MM.1S (cell line): Measurements from ENCODE around the gene TENM4.

Experiments used
- CTCF ChIP-seq: fragments of 300-600 bp; sonication (generic); IDR thresholded peaks from 2 replicates; pipeline ENCODE4 v1.5.1; 2016; ENCODE audit warnings: antibody characterized with exemption, low read length, mixed read lengths
- EZH2 ChIP-seq: fragments of 300-600 bp; sonication (generic); optimal IDR thresholded peaks from 2 replicates; pipeline ENCODE3; 2017; ENCODE audit warnings: low read depth, mild to moderate bottlenecking, antibody characterized with exemption, low read length, mixed read lengths

- TF ChIP-seq CTCF, result no peak
- no peak for TF ChIP-seq EZH2
Observed at GRCh38 chr11:78659326-78660270, 781.2 kb downstream of the TENM4 start.
